ENCODE measurements around the gene MAPKAPK2. TPM values are rescaled to one million over a fixed set of nuclear protein-coding genes. Genes with fewer than 3 reads are reported as not detected.

Gene MAPKAPK2
- total and polyA plus RNA-seq, 10 donors: 42.2 to 129 (median 94.2) TPM

DNA sequence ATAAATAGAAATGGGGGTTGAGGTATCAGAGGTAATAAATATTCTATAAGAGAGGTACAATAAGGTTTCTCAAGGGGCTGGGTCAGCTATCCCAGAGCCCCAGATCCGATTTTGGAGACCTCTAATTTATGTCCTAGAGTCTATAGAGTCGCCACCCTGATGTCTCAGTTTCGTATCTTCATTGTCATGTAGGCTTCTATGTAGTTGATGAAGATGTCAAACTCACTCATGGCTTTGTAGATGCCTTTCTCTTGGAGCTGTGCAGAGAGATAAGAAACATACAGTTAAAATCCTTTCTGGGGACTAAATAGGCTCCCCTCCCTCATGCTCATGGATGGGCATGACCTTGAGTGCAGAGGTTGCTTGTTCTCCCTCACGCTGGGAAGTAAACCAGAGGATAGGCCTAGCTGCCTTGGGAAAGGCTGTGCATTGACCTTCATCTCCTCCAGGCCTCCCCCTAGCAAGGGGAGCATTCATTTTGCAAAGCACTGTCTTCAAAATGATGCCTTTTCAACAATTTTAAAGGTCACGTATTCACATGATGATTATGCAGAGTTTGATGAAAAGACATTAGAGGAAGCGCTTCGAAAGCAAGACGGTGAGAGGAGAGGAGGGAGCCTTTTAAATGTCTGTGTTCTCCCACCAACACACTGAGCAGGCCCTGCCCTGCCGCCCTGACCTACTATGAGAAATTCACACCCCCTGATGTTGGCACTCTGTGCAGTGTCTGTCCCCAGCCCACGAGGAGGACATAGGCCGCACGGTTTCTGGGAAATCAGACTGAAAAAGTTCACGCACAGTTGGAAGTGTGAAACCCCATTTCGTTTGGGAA lies 84.0 kb downstream of the MAPKAPK2 start:
- no peaks in the 10 kb centered on the region for H3K9me3 ChIP-seq
- WGBS, 5 donors: 64 to 77% (median 70%) methylated on average over 13 to 14 of the region's 14 CpGs
- no peaks in the 10 kb centered on the region for H3K27me3 ChIP-seq (replicated peaks in 1 of 7)
- no peak for DNase-seq
- no peak for TF ChIP-seq CTCF (IDR thresholded peaks at IDR 0.05 in 8 of 11, conservative IDR thresholded peaks at IDR 0.05 in 3 of 11)
- no peak for TF ChIP-seq POLR2AphosphoS5 (IDR thresholded peaks at IDR 0.05)
- TF ChIP-seq POLR2A (IDR thresholded peaks at IDR 0.05): no peak
- H3K36me3 ChIP-seq: no peaks in the 10 kb centered on the region
- intact Hi-C loops (cut with DNase I; ENCODE audit: low total_unique reads): no loop called here
- peak overlapping the region in 2 of 8 donors; percentile 4 to 35 for H3K4me3 ChIP-seq
- peaks cover 44 to 89% (median 77%) of the 10 kb centered on the region in 6 donors for H3K4me1 ChIP-seq
- H3K27ac ChIP-seq: peak overlapping the region in 7 of 8 donors; percentile 22 to 83 (median 70)

GRCh38 chr1:206769304-206769731 lies 84.6 kb downstream of the MAPKAPK2 start:
- TF ChIP-seq CTCF (IDR thresholded peaks at IDR 0.05 in 8 of 11, conservative IDR thresholded peaks at IDR 0.05 in 3 of 11) (no peak), POLR2AphosphoS5 (IDR thresholded peaks at IDR 0.05) (peak in 2 of 3 donors; percentile 58 to 61), POLR2A (IDR thresholded peaks at IDR 0.05) (no peak)
- H3K4me3 ChIP-seq: peak overlapping the region in 2 of 8 donors; percentile 4 to 35
- peak; percentile 84 for DNase-seq
- H3K9me3 ChIP-seq: no peaks in the 10 kb centered on the region
- no peaks in the 10 kb centered on the region for H3K27me3 ChIP-seq (replicated peaks in 1 of 7)
- H3K36me3 ChIP-seq: no peaks in the 10 kb centered on the region
- H3K4me1 ChIP-seq: peaks cover 48 to 95% (median 84%) of the 10 kb centered on the region in 6 donors
- 54 to 69% (median 64%) methylated on average over 6 to 7 of the region's 7 CpGs for WGBS, 5 donors
- intact Hi-C loops (cut with DNase I; ENCODE audit: low total_unique reads): no loop called here
- peak overlapping the region in 7 of 8 donors; percentile 22 to 83 (median 70) for H3K27ac ChIP-seq

DNA sequence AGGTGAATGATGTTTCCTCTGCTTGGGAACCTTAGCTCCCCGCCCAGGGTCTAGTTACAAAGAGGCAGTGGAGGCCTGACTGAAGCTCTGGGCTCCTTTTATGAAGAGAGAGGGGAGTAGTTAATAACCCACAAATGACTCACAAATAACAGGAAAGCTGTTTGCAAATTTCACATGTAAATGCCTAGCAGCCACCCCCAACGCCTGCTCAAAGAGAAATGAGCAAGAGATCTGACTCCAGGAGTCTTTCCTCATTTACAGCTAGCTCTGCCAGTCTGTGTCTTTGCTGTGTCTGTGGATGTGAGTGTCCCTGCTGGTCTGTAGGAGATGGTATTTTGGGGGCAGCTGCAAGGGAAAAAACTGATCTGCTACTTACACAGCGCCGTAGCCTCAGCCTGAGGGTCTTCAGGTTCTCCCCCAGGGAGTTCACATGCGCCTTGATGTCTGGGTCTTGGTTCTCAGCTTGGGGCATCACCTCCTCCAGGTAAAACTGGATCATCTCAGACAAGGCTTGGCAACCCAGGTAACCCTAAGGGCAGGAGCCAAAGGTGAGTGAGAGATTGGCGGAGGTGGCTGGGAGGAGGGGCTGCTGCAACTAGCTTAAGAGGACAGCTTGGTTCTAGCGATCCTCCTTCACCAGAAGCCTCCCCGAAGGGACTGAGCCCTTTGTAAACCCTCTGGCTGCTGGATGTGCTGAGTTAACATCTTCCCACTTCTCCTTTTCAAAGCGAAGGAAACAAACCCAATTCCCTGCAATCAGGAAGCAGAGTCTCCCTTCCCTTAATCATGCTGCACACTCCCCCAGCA lies 86.0 kb downstream of the MAPKAPK2 start, which contains the start of gene IL19:
Gene IL19, plus strand, starts transcription at position 243 of the 807 bp plus-strand sequence. CDS start 65,890 bp downstream, outside the sequence.
- TF ChIP-seq POLR2A (IDR thresholded peaks at IDR 0.05) (no peak), POLR2AphosphoS5 (IDR thresholded peaks at IDR 0.05) (peak in 2 of 3 donors; percentile 32 to 61)
- H3K27me3 ChIP-seq (replicated peaks in 1 of 7): no peaks in the 10 kb centered on the region
- no peaks in the 10 kb centered on the region for H3K36me3 ChIP-seq
- H3K4me3 ChIP-seq: peak within 1 kb of the TSS in 4 of 8 donors; percentile 1 to 35 (median 12)
- intact Hi-C loops (cut with DNase I; ENCODE audit: low total_unique reads): no loop called here
- 44 to 53% (median 52%) methylated on average over 9 of the region's 9 CpGs for WGBS, 5 donors
- H3K27ac ChIP-seq: peak within 1 kb of the TSS in 7 of 8 donors; percentile 2 to 83 (median 70)
- H3K4me1 ChIP-seq: peaks cover 50 to 96% (median 86%) of the 10 kb centered on the region in 6 donors
- DNase-seq: no peak
- H3K9me3 ChIP-seq: no peaks in the 10 kb centered on the region

GRCh38 chr1:206771338-206771692 lies 86.6 kb downstream of the MAPKAPK2 start:
- peak overlapping the region in 4 of 8 donors; percentile 1 to 35 (median 12) for H3K4me3 ChIP-seq
- H3K9me3 ChIP-seq: no peaks in the 10 kb centered on the region
- intact Hi-C loops (cut with DNase I; ENCODE audit: low total_unique reads): no loop called here
- H3K4me1 ChIP-seq: peaks cover 44 to 94% (median 80%) of the 10 kb centered on the region in 6 donors
- H3K27ac ChIP-seq: peak overlapping the region in 6 of 8 donors; percentile 2 to 83 (median 73)
- DNase-seq: no peak
- no peaks in the 10 kb centered on the region for H3K36me3 ChIP-seq
- TF ChIP-seq CTCF (IDR thresholded peaks at IDR 0.05 in 8 of 11, conservative IDR thresholded peaks at IDR 0.05 in 3 of 11) (no peak), POLR2AphosphoS5 (IDR thresholded peaks at IDR 0.05) (no peak), POLR2A (IDR thresholded peaks at IDR 0.05) (no peak)
- WGBS, 5 donors: 34 to 48% (median 45%) methylated on average over 4 of the region's 4 CpGs
- H3K27me3 ChIP-seq (replicated peaks in 1 of 7): no peaks in the 10 kb centered on the region

Measured in spleen (tissue), 11 donors.